Measurements from ENCODE around the gene ZBED1.

DNA sequence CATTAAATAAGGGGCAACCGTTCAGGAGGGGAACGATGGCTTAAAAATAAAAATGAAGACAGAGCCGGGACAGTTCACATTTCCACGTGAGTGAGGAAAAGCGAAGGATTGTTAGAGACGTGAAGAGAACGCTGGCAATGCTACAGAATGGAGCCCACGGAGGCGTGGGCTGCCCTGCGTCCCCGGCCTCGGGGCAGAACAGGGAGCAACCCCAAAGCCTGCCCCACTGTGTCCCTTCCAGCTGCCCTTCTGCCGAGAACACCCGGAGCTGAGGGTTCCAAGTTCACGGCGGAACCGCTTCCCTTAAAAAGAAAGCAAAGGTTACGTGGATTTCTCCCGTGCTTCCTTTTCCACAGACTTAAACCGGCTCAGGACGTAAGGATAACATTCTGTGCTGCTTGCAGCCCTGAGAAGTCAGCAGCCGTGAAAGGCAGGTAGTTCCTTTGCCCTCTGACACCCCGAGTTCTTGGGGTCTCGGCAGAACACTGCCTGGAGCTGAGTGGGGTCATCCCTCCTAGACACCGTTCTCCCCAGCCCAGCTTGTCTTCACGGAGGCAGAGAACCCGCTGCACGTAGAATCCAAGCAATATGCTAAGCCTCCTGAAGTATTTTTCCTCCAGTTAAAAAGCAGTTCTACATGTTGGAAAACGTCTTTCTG lies 14.2 kb downstream of the ZBED1 start:
- TF ChIP-seq, protein P1, sequence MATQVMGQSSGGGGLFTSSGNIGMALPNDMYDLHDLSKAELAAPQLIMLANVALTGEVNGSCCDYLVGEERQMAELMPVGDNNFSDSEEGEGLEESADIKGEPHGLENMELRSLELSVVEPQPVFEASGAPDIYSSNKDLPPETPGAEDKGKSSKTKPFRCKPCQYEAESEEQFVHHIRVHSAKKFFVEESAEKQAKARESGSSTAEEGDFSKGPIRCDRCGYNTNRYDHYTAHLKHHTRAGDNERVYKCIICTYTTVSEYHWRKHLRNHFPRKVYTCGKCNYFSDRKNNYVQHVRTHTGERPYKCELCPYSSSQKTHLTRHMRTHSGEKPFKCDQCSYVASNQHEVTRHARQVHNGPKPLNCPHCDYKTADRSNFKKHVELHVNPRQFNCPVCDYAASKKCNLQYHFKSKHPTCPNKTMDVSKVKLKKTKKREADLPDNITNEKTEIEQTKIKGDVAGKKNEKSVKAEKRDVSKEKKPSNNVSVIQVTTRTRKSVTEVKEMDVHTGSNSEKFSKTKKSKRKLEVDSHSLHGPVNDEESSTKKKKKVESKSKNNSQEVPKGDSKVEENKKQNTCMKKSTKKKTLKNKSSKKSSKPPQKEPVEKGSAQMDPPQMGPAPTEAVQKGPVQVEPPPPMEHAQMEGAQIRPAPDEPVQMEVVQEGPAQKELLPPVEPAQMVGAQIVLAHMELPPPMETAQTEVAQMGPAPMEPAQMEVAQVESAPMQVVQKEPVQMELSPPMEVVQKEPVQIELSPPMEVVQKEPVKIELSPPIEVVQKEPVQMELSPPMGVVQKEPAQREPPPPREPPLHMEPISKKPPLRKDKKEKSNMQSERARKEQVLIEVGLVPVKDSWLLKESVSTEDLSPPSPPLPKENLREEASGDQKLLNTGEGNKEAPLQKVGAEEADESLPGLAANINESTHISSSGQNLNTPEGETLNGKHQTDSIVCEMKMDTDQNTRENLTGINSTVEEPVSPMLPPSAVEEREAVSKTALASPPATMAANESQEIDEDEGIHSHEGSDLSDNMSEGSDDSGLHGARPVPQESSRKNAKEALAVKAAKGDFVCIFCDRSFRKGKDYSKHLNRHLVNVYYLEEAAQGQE (IDR thresholded peaks at IDR 0.05; ENCODE audit: insufficient read depth in 1 of 2, low read depth in 2 of 2, low read length in 2 of 2): no peak
- no peak for TF ChIP-seq POLR2AphosphoS5 (IDR thresholded peaks at IDR 0.05; ENCODE audit: low read depth, low read length)
- no peak for TF ChIP-seq SIN3A (IDR thresholded peaks at IDR 0.05; ENCODE audit: borderline replicate concordance, insufficient read depth, low read length)
- no peak for TF ChIP-seq FOXP2 (optimal IDR thresholded peaks at IDR 0.05; ENCODE audit: borderline replicate concordance, extremely low read depth, extremely low read length, insufficient read depth)
- no peak for TF ChIP-seq TAF1 (IDR thresholded peaks at IDR 0.05; ENCODE audit: borderline replicate concordance, insufficient read depth, low read length)
